Measurements from ENCODE around the gene TRIM41. TPM values are rescaled to one million over a fixed set of nuclear protein-coding genes. Genes with fewer than 3 reads are reported as not detected.

TRIM41 gene
- total RNA-seq, 2 donors from 2014 or later, result 16.9 to 28.3 TPM

- TF ChIP-seq, protein P1, sequence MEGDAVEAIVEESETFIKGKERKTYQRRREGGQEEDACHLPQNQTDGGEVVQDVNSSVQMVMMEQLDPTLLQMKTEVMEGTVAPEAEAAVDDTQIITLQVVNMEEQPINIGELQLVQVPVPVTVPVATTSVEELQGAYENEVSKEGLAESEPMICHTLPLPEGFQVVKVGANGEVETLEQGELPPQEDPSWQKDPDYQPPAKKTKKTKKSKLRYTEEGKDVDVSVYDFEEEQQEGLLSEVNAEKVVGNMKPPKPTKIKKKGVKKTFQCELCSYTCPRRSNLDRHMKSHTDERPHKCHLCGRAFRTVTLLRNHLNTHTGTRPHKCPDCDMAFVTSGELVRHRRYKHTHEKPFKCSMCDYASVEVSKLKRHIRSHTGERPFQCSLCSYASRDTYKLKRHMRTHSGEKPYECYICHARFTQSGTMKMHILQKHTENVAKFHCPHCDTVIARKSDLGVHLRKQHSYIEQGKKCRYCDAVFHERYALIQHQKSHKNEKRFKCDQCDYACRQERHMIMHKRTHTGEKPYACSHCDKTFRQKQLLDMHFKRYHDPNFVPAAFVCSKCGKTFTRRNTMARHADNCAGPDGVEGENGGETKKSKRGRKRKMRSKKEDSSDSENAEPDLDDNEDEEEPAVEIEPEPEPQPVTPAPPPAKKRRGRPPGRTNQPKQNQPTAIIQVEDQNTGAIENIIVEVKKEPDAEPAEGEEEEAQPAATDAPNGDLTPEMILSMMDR (IDR thresholded peaks at IDR 0.05), result no peak
- TF ChIP-seq POLR2A (IDR thresholded peaks at IDR 0.05) (no peak), POLR2AphosphoS5 (IDR thresholded peaks at IDR 0.05) (no peak)
- H3K4me3 ChIP-seq, result peak overlapping the region; percentile 57 to 67
- 42% methylated on average over 6 of the region's 6 CpGs for WGBS
- DNase-seq (ENCODE audit: low spot score), result no peak
- peak overlapping the region in 1 of 2 donors; percentile 77 for H3K27ac ChIP-seq
- H3K36me3 ChIP-seq, result peaks cover 18 to 42% of the 10 kb centered on the region in 2 donors
- no peaks in the 10 kb centered on the region for H3K27me3 ChIP-seq (replicated peaks; ENCODE audit: insufficient read depth)
- H3K9me3 ChIP-seq, result no peaks in the 10 kb centered on the region
- intact Hi-C loops (cut with DNase I), result loop anchor here (2.0 to 10.0 kb wide), 3 partner anchors 19 to 437 kb away; partner anchors contain the start of genes MGAT1, TRIM41 and ZFP62
- H3K4me1 ChIP-seq (replicated peaks), result peaks cover 8% of the 10 kb centered on the region
Observed at GRCh38 chr5:181242031-181242451, 19.0 kb downstream of the TRIM41 start.

DNA sequence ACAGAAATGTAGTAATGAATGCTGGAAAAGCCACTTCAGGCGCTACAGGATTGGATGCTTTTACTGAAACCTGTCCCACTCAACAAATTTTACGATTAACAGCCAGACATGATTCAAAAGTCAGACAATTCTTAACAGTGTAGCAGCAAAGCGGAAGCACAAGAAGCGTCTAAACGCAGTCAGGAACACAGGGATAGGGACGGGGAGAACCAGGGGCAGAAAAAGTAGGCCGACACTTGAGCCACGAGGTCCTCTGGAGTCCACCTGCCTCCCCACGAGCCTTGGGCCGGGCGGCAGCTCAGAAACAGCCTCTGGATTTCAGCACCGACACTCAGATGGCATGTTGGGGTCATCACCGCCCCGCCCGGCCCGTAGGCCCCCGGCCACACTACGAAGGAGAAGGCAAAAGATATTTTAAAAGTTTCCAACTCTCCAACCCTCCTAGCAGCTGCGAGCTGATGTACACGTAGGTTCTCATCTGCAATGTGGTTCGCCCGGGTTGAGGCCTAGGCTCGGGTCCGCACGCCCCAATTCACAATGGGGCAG lies 20.0 kb downstream of the TRIM41 start:
- Histone ChIP-seq H3K4me3 (peak overlapping the region; percentile 57 to 67), H3K4me1 (replicated peaks) (peaks cover 8% of the 10 kb centered on the region), H3K9me3 (no peaks in the 10 kb centered on the region), H3K27ac (peak overlapping the region; percentile 77 to 92), H3K36me3 (peaks cover 9 to 31% of the 10 kb centered on the region in 2 donors), H3K27me3 (replicated peaks; ENCODE audit: insufficient read depth) (no peaks in the 10 kb centered on the region)
- intact Hi-C loops (cut with DNase I), result loop anchor here (2.0 to 10.0 kb wide), 3 partner anchors 20 to 438 kb away; partner anchors contain the start of genes MGAT1, TRIM41 and ZFP62
- WGBS, result 0% methylated on average over 25 of the region's 25 CpGs
- no peak for TF ChIP-seq POLR2AphosphoS5 (IDR thresholded peaks at IDR 0.05)
- no peak for TF ChIP-seq POLR2A (IDR thresholded peaks at IDR 0.05)
- TF ChIP-seq, protein P1 (IDR thresholded peaks at IDR 0.05), result no peak
- DNase-seq (ENCODE audit: low spot score), result no peak

DNA sequence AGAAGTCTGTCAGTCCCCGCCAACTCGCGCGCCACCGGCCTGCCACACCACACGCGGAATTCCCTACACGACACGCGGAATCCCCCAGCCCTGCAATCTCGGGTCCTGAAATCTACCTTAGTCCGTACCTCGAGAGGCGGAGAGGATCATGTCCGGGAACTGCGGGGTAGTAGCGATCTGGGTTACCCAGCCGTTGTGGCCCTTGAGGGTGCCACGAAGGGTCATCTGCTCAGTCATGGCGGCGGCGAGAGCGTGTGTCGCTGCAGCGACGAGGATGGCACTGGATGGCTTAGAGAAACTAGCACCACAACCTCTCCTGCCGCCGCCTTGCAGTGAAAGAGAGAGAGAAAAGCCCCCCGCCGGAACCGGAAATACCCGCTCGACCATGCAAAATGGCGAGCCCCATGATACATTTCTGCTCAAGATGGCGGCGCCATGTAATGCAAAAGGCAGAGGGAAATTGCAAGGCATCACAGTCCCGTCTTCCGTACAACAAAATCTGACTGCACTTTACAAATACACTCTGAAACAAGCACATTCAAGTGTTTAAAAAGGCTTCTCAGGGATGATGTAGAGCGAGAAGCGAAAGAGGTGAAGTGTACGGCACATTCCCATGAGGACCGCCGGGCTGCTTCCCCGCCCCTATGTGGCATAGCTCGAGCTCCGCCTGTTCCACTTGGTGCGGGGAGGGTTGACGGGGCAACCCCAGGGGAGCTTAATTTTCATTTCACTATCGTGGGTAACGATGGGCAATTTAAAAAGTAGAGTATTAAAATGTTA lies 20.7 kb downstream of the TRIM41 start, which contains the start of gene RACK1:
RACK1 (minus strand) TSS at position 343 of the 780 bp plus-strand sequence; CDS start at position 237, 106 bp downstream.
- intact Hi-C loops (cut with DNase I), result loop anchor here (2.0 to 10.0 kb wide), 3 partner anchors 21 to 439 kb away; partner anchors contain the start of genes MGAT1, TRIM41 and ZFP62
- Histone ChIP-seq H3K36me3 (peaks cover 5 to 25% of the 10 kb centered on the region in 2 donors), H3K27ac (peak within 1 kb of the TSS; percentile 77 to 92), H3K4me3 (peak within 1 kb of the TSS; percentile 57 to 67), H3K4me1 (replicated peaks) (peaks cover 13% of the 10 kb centered on the region), H3K27me3 (replicated peaks; ENCODE audit: insufficient read depth) (no peaks in the 10 kb centered on the region), H3K9me3 (no peaks in the 10 kb centered on the region)
- TF ChIP-seq, protein P1 (IDR thresholded peaks at IDR 0.05), result no peak
- TF ChIP-seq POLR2AphosphoS5 (IDR thresholded peaks at IDR 0.05), result peak; percentile 83
- peak; percentile 30 for TF ChIP-seq POLR2A (IDR thresholded peaks at IDR 0.05)
- WGBS, result 1% methylated on average over 50 of the region's 50 CpGs
- peak; percentile 88 for DNase-seq (ENCODE audit: low spot score)

DNA sequence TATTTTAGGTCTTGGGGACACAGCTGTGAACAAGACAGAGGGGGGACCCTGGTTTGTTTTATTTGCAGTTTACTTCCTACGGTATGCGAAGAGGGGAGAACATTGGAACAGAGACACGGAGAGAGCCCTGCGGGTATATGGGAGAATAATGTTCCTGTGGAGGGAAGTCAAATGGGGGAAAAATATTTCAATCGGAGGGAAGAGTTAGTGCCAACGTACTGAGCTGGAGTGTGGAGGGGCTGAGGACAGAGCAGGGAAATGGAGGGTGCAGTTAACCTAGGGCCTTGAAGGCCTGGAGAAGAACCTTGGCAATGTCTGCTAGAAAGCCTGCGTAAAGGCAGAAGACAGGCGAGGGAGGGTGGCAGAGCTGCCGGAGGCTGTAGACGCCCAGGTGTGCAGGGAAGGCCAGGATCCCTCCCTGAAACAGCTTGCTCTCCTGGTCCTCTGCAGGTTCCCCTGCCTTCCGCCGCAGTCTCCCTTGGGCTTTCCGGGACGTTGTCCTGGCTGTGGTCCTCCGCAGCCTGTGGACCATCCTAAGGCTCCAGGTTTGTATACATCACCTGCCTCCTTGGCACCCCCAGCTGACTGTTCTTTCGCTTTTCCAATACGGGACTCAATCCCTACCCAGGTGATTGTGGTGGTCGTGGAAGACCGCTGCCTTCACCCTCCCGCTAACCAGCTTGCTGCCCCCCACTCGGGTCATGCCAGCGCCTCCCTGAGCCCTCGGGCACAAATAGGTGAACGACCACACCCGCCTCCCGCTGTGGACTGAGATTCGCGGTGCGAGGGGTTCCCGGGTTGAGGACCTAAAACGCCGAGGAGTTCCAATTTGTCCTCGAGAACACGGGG lies 22.6 kb downstream of the TRIM41 start:
- H3K36me3 ChIP-seq, result peaks cover 0 to 10% of the 10 kb centered on the region in 2 donors
- H3K9me3 ChIP-seq, result no peaks in the 10 kb centered on the region
- intact Hi-C loops (cut with DNase I), result loop anchor here (10.0 kb wide), 2 partner anchors 381 to 441 kb away; partner anchors contain the start of genes MGAT1 and ZFP62
- peak overlapping the region; percentile 92 to 96 for H3K27ac ChIP-seq
- DNase-seq (ENCODE audit: low spot score), result no peak
- TF ChIP-seq POLR2AphosphoS5 (IDR thresholded peaks at IDR 0.05), result no peak
- peak overlapping the region; percentile 67 to 74 for H3K4me3 ChIP-seq
- 29% methylated on average over 34 of the region's 34 CpGs for WGBS
- H3K4me1 ChIP-seq (replicated peaks), result peaks cover 17% of the 10 kb centered on the region
- H3K27me3 ChIP-seq (replicated peaks; ENCODE audit: insufficient read depth), result no peaks in the 10 kb centered on the region

All from prostate gland (tissue), 2 donors.